ENCODE measurements around the gene ARAP1.

DNA sequence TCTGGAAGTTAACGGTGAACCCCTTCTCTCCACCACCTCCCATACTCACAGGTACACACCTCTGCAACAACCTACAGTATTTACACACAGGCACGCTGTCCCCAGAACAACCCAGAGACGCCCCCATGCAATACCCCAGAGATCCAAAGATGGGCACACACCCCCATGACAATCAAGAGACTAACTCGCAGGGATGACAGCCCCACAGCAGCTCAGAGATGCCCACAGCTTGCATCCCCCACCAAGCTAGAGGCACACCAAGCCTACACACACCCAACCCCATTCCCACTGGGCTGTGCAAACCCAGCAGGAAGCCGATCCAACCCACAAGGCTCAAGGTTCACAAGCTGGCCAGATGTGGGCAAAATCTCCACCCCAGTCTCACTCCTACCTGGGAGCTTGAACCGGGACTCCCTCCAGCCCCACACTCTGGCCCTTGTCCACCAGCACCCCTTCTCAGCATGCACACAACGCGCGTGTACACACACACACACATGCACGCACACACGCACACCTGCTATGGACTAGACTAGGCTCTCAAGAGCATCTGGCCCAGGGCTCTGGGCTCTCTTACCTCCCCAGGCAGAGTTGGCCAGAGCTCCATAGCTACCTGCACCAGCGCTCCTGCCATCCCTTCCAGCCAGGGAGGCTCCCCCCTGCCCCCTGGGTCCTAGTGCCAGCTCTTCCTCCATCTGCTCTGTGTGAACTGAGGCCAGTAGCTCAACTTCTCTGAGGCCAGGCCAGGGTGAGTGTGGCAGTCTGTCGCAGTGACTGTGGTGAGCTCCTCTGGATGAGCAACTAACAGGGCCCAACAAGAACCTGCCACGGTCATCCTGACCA is 30.1 kb upstream of the ARAP1 start:
- no peak for TF ChIP-seq CTCF (IDR thresholded peaks at IDR 0.05 in 8 of 11, conservative IDR thresholded peaks at IDR 0.05 in 3 of 11)
- no peak for TF ChIP-seq POLR2AphosphoS5 (IDR thresholded peaks at IDR 0.05)
- no peak for TF ChIP-seq POLR2A (IDR thresholded peaks at IDR 0.05)

Measured in spleen (tissue), 7 donors.